Body of pancreas (tissue), 4 donors: Measurements from ENCODE around the gene RGS17. TPM values are rescaled to one million over a fixed set of nuclear protein-coding genes. Genes with fewer than 3 reads are reported as not detected.
"Not testable (repeated sequence)": the region's sequence is repeated elsewhere in the genome, so short reads cannot be mapped to it uniquely, and the experiment has no call there.

Experiments used
- ATAC-seq: fragments of 150-250 bp; one replicate; pipeline ENCODE4 v1.9.1; 2016
- DNase-seq, 4 donors: peaks; one replicate each; pipeline ENCODE4 v3.0.0-alpha.2; 2019
- H3K27ac ChIP-seq, 4 donors: fragments of 200-600 bp; sonication (generic); 1 replicate in 3 of 4; 2 replicates in 1 of 4; pipeline versions ENCODE4 v1.5.1 to v1.6.1; 2016 to 2019; ENCODE audit warnings: mild to moderate bottlenecking in 1 of 4, mixed read lengths in 1 of 4, moderate library complexity in 1 of 4
- H3K27me3 ChIP-seq, 2 donors: fragments of 200-600 bp; sonication (generic); one replicate each; pipeline ENCODE4 v1.6.0; 2016; ENCODE audit warnings: mild to moderate bottlenecking in 1 of 2
- H3K36me3 ChIP-seq, 2 donors: fragments of 200-600 bp; sonication (generic); replicated peaks in 1 of 2; 2 replicates each; pipeline ENCODE4 v1.5.1; 2016; ENCODE audit warnings: low read depth in 2 of 2; ENCODE audit not compliant: insufficient read depth in 1 of 2
- H3K4me1 ChIP-seq: fragments of 200-600 bp; sonication (generic); one replicate; pipeline ENCODE4 v1.6.0; 2016
- H3K4me3 ChIP-seq, 2 donors: fragments of 200-600 bp; sonication (generic); 1 replicate in 1 of 2; 2 replicates in 1 of 2; pipeline ENCODE4 v1.5.1; 2016 to 2019
- H3K9me3 ChIP-seq, 3 donors: fragments of 200-600 bp; sonication (generic); 1 replicate in 2 of 3; 2 replicates in 1 of 3; pipeline ENCODE4 v1.5.1; 2016
- CTCF ChIP-seq, 7 experiments: fragments of 450-650 bp in 4 of 7; fragments of 200-600 bp in 3 of 7; sonication (generic) in 3 of 7; IDR thresholded peaks; one replicate each; pipeline ENCODE4 v1.5.1; 2016 to 2019; ENCODE audit warnings: antibody characterized with exemption in 7 of 7
- POLR2A ChIP-seq, 3 donors: fragments of 450-650 bp; IDR thresholded peaks; one replicate each; pipeline ENCODE4 v1.6.1; 2016; ENCODE audit warnings: antibody characterized with exemption in 3 of 3, mild to moderate bottlenecking in 2 of 3
- WGBS, 2 donors: methylation state at CpG; one replicate each; pipeline ENCODE4 v1.1.5; 2017; 5-methylcytosine and 5-hydroxymethylcytosine counted together
- intact Hi-C: fragments of 100-400 bp; cut with DNase I; formaldehyde crosslinking; loops from one replicate; pipeline ENCODE4 v1.15.1; 2023
- total RNA-seq, 2 donors: library from RNA; depleted of rRNA; stranded (reverse); fragments of >200 nt; gene quantifications; one replicate each; pipeline ENCODE4 v1.1.0, GENCODE V29; 2016

Gene RGS17
- total RNA-seq, 2 donors from 2014 or later = 0.33 to 1.0 TPM

- TF ChIP-seq POLR2A (IDR thresholded peaks at IDR 0.05) (no peak), CTCF (IDR thresholded peaks at IDR 0.05) (no peak)
- ATAC-seq (no peak), DNase-seq (no peak)
- Histone ChIP-seq H3K4me3 (no peak overlapping the region), H3K27me3 (no peaks in the 10 kb centered on the region), H3K36me3 (peaks cover 0 to 9% of the 10 kb centered on the region in 2 donors), H3K4me1 (peaks cover under 1% of the 10 kb centered on the region), H3K27ac (no peak overlapping the region), H3K9me3 (no peaks in the 10 kb centered on the region)
- WGBS, 2 donors = 91 to 93% methylated on average over 1 of the region's 1 CpG
- intact Hi-C loops = no loop called here
Measured at GRCh38 chr6:152976749-152977148, 154.3 kb downstream of the RGS17 start.

- no peaks in the 10 kb centered on the region for H3K27me3 ChIP-seq
- H3K9me3 ChIP-seq = no peaks in the 10 kb centered on the region
- H3K36me3 ChIP-seq = peaks cover 7 to 9% of the 10 kb centered on the region in 2 donors
- H3K4me3 ChIP-seq = no peak overlapping the region
- WGBS, 2 donors = 79 to 89% methylated on average over 4 of the region's 4 CpGs
- TF ChIP-seq POLR2A (IDR thresholded peaks at IDR 0.05) (no peak), CTCF (IDR thresholded peaks at IDR 0.05) (no peak)
- DNase-seq = peak in 1 of 4 donors; percentile 14
- H3K4me1 ChIP-seq = no peaks in the 10 kb centered on the region
- intact Hi-C loops = no loop called here
- no peak overlapping the region for H3K27ac ChIP-seq
- no peak for ATAC-seq
Measured at GRCh38 chr6:152975204-152975915, 155.7 kb downstream of the RGS17 start.

GRCh38 chr6:152973916-152974315 is 157.2 kb downstream of the RGS17 start:
- Histone ChIP-seq H3K27ac (no peak overlapping the region), H3K4me3 (no peak overlapping the region), H3K4me1 (no peaks in the 10 kb centered on the region), H3K9me3 (no peaks in the 10 kb centered on the region), H3K36me3 (peaks cover 7 to 9% of the 10 kb centered on the region in 2 donors), H3K27me3 (no peaks in the 10 kb centered on the region)
- 84 to 89% methylated on average over 1 of the region's 1 CpG for WGBS, 2 donors
- TF ChIP-seq POLR2A (IDR thresholded peaks at IDR 0.05) (no peak), CTCF (IDR thresholded peaks at IDR 0.05) (no peak)
- ATAC-seq (no peak), DNase-seq (no peak)
- intact Hi-C loops = no loop called here

DNA sequence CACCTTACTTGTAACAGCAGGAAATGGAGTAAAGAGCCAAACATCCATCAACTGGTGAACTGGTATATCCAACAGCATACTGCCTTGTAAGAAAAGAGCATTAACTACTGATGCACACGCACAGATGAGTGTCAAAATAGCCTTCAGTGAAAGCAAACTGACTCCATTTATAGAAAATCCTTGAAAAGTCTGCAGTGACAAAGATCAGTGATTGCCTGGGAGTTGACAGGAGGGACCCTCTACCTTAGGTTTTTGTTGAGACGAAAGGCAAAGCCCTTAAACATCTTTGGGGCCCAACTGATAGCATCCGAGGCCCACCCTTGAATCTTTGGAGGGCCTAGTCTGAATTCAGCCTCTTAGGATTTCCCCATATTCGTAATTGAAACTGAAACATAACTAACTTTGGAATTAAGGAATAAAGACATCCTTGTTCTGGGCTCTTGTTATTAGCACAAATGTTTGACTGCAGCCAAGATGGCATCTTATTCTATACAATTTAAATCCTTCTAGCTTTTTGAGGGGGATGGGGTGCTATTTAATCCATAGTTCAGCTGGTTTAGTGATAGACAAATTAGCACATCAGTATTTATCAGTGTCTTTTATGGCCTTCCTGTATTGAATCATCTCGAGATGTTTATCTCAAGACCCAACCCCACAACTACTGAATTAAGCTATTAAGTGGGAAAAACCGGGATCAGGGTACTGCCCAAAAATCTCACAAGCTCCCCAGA is 161.2 kb downstream of the RGS17 start:
- no peak for DNase-seq
- no peaks in the 10 kb centered on the region for H3K27me3 ChIP-seq
- H3K4me1 ChIP-seq = no peaks in the 10 kb centered on the region
- intact Hi-C loops = no loop called here
- TF ChIP-seq POLR2A (IDR thresholded peaks at IDR 0.05) (no peak), CTCF (IDR thresholded peaks at IDR 0.05) (no peak)
- no peak for ATAC-seq
- no peaks in the 10 kb centered on the region for H3K9me3 ChIP-seq
- H3K36me3 ChIP-seq = peaks cover 7 to 9% of the 10 kb centered on the region in 2 donors
- 94 to 96% methylated on average over 6 of the region's 6 CpGs for WGBS, 2 donors
- H3K27ac ChIP-seq = no peak overlapping the region
- H3K4me3 ChIP-seq = no peak overlapping the region

- DNase-seq = not testable (repeated sequence)
Measured at GRCh38 chr6:152966168-152966894, 164.8 kb downstream of the RGS17 start.

More at GRCh38 chr6:152966168-152966894, 164.8 kb downstream of the RGS17 start:
- H3K36me3 ChIP-seq, ATAC-seq, H3K9me3 ChIP-seq, H3K4me1 ChIP-seq, H3K27me3 ChIP-seq, H3K4me3 ChIP-seq, H3K27ac ChIP-seq, intact Hi-C loops: not testable (repeated sequence)
- WGBS, 2 donors = 85 to 87% methylated on average over 10 to 15 of the region's 15 CpGs
